IPS-15b (cell line): ENCODE measurements around the gene HELZ2.
"Not testable (repeated sequence)": the region's sequence is repeated elsewhere in the genome, so short reads cannot be mapped to it uniquely, and the experiment has no call there.

Source experiments
- H3K27me3 ChIP-seq: one replicate; pipeline ENCODE4 v1.6.1; 2013; ENCODE audit warnings: low read length; ENCODE audit not compliant: control insufficient read depth, insufficient read depth
- H3K36me3 ChIP-seq: one replicate; pipeline ENCODE4 v1.6.1; 2013; ENCODE audit warnings: low read length; ENCODE audit not compliant: control insufficient read depth, insufficient read depth
- H3K4me1 ChIP-seq: one replicate; pipeline ENCODE4 v1.6.1; 2013; ENCODE audit warnings: mild to moderate bottlenecking, low read length; ENCODE audit not compliant: control insufficient read depth, insufficient read depth
- H3K4me3 ChIP-seq: one replicate; pipeline ENCODE4 v1.5.1; 2013; ENCODE audit warnings: low read depth, low read length
- H3K9ac ChIP-seq: one replicate; pipeline ENCODE4 v1.6.1; 2013; ENCODE audit warnings: low read depth, mild to moderate bottlenecking, low read length
- H3K9me3 ChIP-seq: one replicate; pipeline ENCODE4 v1.6.1; 2013; ENCODE audit warnings: mild to moderate bottlenecking, low read length; ENCODE audit not compliant: control insufficient read depth, insufficient read depth

Gene HELZ2

DNA sequence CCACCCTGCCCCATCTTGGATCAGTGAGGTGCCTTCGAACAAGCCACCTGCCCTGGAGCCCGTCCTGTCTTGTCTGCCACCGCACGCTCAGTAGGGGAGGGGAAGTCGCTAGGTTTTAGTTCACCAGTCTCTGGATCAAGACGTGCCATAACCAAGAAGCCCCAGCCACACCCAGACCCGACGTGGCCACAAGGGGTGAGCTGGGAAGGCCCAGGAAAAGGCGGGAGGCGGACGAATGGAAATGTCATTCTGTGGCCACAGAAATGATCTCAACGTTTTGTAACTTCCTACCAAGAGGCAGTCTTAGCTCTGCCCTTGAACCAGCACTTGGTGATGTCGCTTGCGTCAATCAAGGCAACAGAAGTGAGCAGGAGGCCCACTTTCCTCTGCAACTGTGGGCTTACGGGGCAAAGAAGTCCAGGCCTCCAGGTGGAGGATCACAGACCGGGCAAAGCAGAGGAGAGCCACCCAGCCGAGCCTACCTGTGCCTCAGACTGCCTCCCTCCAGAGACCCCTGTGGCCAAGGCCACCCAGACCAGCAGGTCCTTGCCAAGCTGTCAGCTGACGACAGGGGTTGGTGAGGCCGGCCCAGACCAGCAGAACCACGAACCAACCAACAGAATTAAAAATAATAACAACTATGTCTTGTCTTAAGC is 38.4 kb upstream of the HELZ2 start:
- Histone ChIP-seq H3K9me3 (no peaks in the 10 kb centered on the region), H3K4me3 (no peak overlapping the region), H3K4me1 (no peaks in the 10 kb centered on the region), H3K36me3 (peaks cover 3% of the 10 kb centered on the region), H3K9ac (no peak overlapping the region), H3K27me3 (no peaks in the 10 kb centered on the region)

DNA sequence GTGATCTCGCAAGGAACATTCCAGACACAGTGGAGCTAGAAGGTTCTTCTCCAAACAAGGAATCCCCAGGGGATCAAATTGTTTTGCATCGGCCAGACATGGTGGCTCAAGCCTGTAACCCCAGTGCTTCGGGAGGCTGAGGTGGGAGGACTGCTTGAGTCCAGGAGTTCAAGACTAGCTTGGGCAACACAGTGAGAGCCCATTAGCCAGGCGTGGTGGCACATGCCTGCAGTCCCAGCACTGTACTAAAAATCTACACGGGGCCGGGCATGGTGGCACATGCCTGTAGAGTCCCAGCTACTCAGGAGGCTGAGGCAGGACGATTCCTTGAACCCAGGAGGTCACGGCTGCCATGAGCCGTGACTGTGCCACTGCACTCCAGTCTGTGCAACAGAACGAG is 37.6 kb upstream of the HELZ2 start:
- peaks cover 3% of the 10 kb centered on the region for H3K36me3 ChIP-seq
- H3K9ac ChIP-seq: no peak overlapping the region
- no peaks in the 10 kb centered on the region for H3K27me3 ChIP-seq
- H3K4me3 ChIP-seq: no peak overlapping the region
- H3K9me3 ChIP-seq: no peaks in the 10 kb centered on the region
- H3K4me1 ChIP-seq: no peaks in the 10 kb centered on the region

GRCh38 chr20:63610581-63611435 is 36.8 kb upstream of the HELZ2 start:
- Histone ChIP-seq H3K36me3 (no peaks in the 10 kb centered on the region), H3K4me3 (no peak overlapping the region), H3K4me1 (no peaks in the 10 kb centered on the region), H3K27me3 (no peaks in the 10 kb centered on the region), H3K9me3 (no peaks in the 10 kb centered on the region), H3K9ac (no peak overlapping the region)

GRCh38 chr20:63606686-63607085 is 32.6 kb upstream of the HELZ2 start:
- Histone ChIP-seq H3K4me3 (no peak overlapping the region), H3K9me3 (no peaks in the 10 kb centered on the region), H3K36me3 (peaks cover 14% of the 10 kb centered on the region), H3K9ac (no peak overlapping the region), H3K27me3 (no peaks in the 10 kb centered on the region), H3K4me1 (no peaks in the 10 kb centered on the region)

DNA sequence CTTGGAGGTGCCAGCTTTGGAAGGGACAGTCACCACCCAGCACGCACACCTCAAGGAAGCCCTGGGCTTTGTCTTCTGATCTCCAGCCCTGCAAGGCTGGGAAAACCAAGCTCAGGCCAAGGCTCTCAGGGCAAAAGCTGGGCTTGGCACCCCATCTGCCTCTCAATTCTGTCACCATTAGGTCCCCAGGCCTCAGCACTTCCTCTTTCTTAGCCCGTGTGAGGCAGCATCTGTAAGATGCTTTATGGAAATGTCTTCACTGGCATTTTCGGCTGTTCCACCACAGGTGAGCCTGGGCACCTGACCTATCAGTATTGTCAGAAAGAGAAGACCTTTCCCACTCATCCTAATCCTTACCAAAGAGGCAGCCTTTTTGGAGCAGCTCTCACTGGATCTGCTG is 28.3 kb upstream of the HELZ2 start:
- Histone ChIP-seq H3K27me3 (no peaks in the 10 kb centered on the region), H3K4me1 (no peaks in the 10 kb centered on the region), H3K4me3 (no peak overlapping the region), H3K9ac (no peak overlapping the region), H3K36me3 (peaks cover 23% of the 10 kb centered on the region), H3K9me3 (no peaks in the 10 kb centered on the region)

DNA sequence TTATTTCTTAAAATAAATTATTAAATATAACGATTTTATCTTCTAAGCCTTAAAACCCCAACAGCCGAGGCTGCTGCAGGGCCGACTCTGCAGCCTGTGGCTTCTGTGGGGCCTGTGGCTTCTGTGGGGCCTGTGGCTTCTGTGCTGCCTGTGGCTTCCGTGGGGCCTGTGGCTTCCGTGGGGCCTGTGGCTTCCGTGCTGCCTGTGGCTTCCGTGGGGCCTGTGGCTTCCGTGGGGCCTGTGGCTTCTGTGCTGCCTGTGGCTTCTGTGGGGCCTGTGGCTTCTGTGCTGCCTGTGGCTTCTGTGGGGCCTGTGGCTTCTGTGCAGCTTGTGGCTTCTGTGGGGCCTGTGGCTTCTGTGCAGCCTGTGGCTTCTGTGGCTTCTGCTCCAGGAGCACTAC is 27.6 kb upstream of the HELZ2 start:
- not testable (repeated sequence) for H3K9ac ChIP-seq, H3K4me3 ChIP-seq, H3K9me3 ChIP-seq, H3K27me3 ChIP-seq, H3K4me1 ChIP-seq
- peaks cover 23% of the 10 kb centered on the region for H3K36me3 ChIP-seq

DNA sequence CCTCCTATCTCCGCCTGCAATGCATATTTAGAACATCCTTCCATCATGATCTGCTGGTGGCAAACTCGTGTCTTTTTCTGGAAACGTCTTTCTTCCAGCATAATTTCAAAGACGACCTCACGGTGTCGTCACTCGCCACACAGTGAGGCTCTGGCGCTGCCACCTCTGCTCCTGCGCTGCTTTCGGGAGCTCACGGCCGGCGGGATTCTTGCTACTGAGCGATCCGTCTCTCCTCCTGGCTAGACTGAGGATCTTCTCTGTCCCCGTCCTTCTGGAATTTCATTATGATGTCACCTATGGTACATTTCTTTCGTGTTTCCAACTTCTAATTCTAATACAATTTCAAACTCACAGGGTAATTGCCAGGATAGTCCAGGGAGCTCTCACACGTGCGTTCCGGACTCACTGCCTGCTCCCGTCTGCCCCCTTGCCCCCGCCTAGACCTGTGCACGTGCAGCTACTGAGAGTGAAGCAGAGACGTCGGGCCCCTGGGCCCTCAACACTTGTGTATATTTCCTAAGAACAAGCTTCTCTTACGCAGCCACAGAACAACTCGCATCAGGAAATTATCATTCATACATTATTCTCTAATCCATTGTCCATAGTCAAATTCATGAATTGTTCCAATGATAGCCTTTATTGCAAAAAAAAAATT is 25.5 kb upstream of the HELZ2 start:
- no peaks in the 10 kb centered on the region for H3K4me1 ChIP-seq
- peaks cover 23% of the 10 kb centered on the region for H3K36me3 ChIP-seq
- H3K9ac ChIP-seq: no peak overlapping the region

DNA sequence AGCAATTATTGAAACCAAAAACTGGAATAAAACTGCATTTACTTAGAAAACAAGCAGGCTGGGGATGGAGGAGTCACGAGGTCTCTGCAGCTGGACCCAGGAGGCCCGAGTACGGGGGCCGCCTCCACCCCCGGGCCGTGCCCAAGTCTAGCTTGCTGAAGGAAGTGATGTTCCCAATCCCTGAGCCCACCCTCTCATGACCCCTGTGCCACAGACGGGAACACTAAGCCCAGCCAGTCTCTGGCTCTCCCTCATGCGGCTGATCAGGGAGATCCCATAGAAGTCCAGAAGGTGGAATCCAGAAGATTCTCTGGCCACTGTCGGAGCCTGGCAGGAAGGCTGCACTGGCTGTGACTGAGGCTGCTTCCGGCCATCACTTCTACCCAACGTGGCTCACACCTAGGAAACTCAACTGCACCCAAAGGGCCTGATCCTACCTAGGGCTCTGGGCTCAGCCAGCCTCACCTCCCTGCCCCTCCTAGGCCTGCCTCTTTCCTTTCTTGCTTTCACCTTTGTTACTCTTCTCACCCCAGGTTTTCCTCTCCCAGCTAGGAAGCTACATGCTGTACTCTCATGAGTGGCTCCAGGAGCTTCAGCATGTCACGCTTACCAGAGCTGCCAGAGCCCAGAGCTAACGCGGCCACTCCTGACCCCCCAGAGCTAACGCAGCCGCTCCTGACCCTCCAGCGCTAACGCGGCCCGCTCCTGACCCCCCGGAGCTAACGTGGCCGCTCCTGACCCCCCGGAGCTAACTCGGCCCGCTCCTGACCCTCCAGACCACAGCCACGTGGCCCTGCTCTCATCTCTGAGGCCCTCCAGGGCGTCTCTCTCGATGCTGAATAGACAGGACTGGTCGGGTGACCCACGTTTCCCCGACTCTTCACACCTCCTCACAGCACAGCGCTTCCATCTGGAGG is 24.7 kb upstream of the HELZ2 start:
- H3K9ac ChIP-seq: no peak overlapping the region
- no peak overlapping the region for H3K4me3 ChIP-seq
- H3K36me3 ChIP-seq: peaks cover 20% of the 10 kb centered on the region
- no peaks in the 10 kb centered on the region for H3K9me3 ChIP-seq
- H3K27me3 ChIP-seq: no peaks in the 10 kb centered on the region
- H3K4me1 ChIP-seq: no peaks in the 10 kb centered on the region

More for the DNA sequence above, 25.5 kb upstream of the HELZ2 start:
- Histone ChIP-seq H3K4me3 (no peak overlapping the region), H3K27me3 (no peaks in the 10 kb centered on the region), H3K9me3 (no peaks in the 10 kb centered on the region)

DNA sequence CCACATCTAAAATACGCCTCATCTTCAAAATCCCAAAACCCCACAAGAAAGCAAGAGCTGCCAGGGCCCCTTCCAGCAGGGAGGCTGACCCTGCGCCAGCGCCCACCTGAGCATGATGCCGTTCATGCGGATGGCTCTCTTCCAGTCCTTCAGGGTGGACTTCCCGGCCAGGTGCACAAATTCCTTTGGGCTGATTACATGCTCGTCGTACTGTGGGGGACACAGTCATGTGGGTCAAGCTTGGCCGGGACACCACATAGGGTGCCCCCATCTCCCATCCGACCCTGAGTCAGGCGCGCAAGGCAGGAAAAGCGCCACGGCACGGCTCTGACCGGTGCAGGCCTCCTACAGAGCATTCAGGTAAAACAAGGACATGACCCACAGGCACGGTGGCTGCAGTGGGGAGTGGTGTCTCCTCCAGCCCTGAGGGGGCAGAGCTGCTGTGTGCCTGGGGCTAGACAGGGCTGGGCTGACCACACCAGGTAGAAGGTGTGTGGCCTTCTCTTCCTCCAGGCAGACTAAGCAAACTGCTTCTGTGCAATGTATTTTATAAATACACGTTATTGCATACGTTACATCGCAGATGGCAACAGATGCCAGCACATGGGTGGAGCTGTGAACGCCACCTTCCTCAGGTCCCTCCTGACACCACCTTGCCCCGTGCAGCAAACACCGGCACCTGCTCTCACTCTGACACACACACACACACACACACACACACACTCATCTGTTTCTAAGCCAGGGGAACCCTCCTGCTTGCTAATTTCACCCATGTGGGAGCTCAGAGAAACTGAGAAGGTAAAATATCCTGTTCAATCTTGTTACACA is 23.8 kb upstream of the HELZ2 start:
- no peak overlapping the region for H3K9ac ChIP-seq
- no peaks in the 10 kb centered on the region for H3K9me3 ChIP-seq
- no peak overlapping the region for H3K4me3 ChIP-seq
- H3K36me3 ChIP-seq: peaks cover 24% of the 10 kb centered on the region
- no peaks in the 10 kb centered on the region for H3K4me1 ChIP-seq
- no peaks in the 10 kb centered on the region for H3K27me3 ChIP-seq

GRCh38 chr20:63596423-63596822 is 22.4 kb upstream of the HELZ2 start:
- Histone ChIP-seq H3K36me3 (peaks cover 24% of the 10 kb centered on the region), H3K4me3 (no peak overlapping the region), H3K9me3 (no peaks in the 10 kb centered on the region), H3K9ac (no peak overlapping the region), H3K4me1 (no peaks in the 10 kb centered on the region), H3K27me3 (no peaks in the 10 kb centered on the region)
